PC-3 (cell line): ENCODE data around the gene CNTNAP2. TPM values are rescaled to one million over a fixed set of nuclear protein-coding genes. Genes with fewer than 3 reads are reported as not detected.

Experiments used
- ATAC-seq: fragments of 200-7000 bp; cut with Tn5 transposase; 2 replicates; pipeline ENCODE4 v1.9.1; 2020; ENCODE audit warnings: mild to moderate bottlenecking, moderate library complexity
- BruUV-seq: library from RNA; stranded (reverse); fragments of 400-500 nt; replicated peaks from 2 replicates; lab custom pipeline; 2021; lab: Mats Ljungman, UMichigan
- CTCF ChIA-PET: fragments of 300-600 bp; sonication (Branson Sonifier 250); formaldehyde crosslinking; loops from one replicate; lab custom pipeline; 2022; ENCODE audit warnings: antibody characterized with exemption; lab: Charles Lee
- POLR2A ChIA-PET: fragments of 300-600 bp; sonication (Branson Sonifier 250); formaldehyde crosslinking; loops from one replicate; lab custom pipeline; 2022; ENCODE audit warnings: antibody characterized with exemption; ENCODE audit not compliant: unreplicated experiment; lab: Charles Lee
- DNase-seq: peaks from one replicate; pipeline ENCODE4 v3.0.0-alpha.2; 2015
- H2AFZ ChIP-seq: fragments of 300-600 bp; sonication (generic); 2 replicates; pipeline ENCODE4 v1.6.0; 2016; ENCODE audit warnings: antibody characterized with exemption, low read length
- H3F3A ChIP-seq: fragments of 300-600 bp; sonication (generic); one replicate; pipeline ENCODE4 v1.6.0; 2017; ENCODE audit warnings: antibody characterized with exemption, low read length, control low read depth, mild to moderate bottlenecking; ENCODE audit not compliant: unreplicated experiment
- H3K27ac ChIP-seq: fragments of 300-600 bp; sonication (generic); 2 replicates; pipeline ENCODE4 v1.5.1; 2016; ENCODE audit warnings: mild to moderate bottlenecking, low read length
- H3K27me3 ChIP-seq: fragments of 300-600 bp; sonication (generic); 2 replicates; pipeline ENCODE4 v1.6.1; 2016; ENCODE audit warnings: low read length, mixed read lengths
- H3K36me3 ChIP-seq: fragments of 300-600 bp; sonication (generic); 2 replicates; pipeline ENCODE4 v1.6.1; 2016; ENCODE audit warnings: low read depth, mixed run types, low read length, mixed read lengths
- H3K4me1 ChIP-seq: fragments of 300-600 bp; sonication (generic); 2 replicates; pipeline ENCODE4 v1.5.1; 2016; ENCODE audit warnings: low read length; ENCODE audit not compliant: insufficient read depth
- H3K4me2 ChIP-seq: fragments of 300-600 bp; sonication (generic); 2 replicates; pipeline ENCODE4 v1.6.0; 2016; ENCODE audit warnings: low read length
- H3K4me3 ChIP-seq: fragments of 300-600 bp; sonication (generic); 2 replicates; pipeline ENCODE4 v1.5.1; 2016; ENCODE audit warnings: mild to moderate bottlenecking, low read length, mixed read lengths
- H3K79me2 ChIP-seq: fragments of 300-600 bp; sonication (generic); 2 replicates; pipeline ENCODE4 v1.6.1; 2017; ENCODE audit warnings: low read length, mixed read lengths
- H3K9ac ChIP-seq: fragments of 300-600 bp; sonication (generic); 2 replicates; pipeline ENCODE4 v1.6.0; 2016; ENCODE audit warnings: mild to moderate bottlenecking, low read length
- H3K9me2 ChIP-seq: fragments of 300-600 bp; sonication (generic); replicated peaks from 2 replicates; pipeline ENCODE4 v1.6.1; 2016; ENCODE audit warnings: mixed run types, low read length, mixed read lengths
- H3K9me3 ChIP-seq: fragments of 300-600 bp; sonication (generic); 2 replicates; pipeline ENCODE4 v1.6.1; 2016; ENCODE audit warnings: low read length, mixed read lengths
- H4K20me1 ChIP-seq: fragments of 300-600 bp; sonication (generic); 2 replicates; pipeline ENCODE4 v1.6.1; 2016; ENCODE audit warnings: low read length, mixed read lengths
- EZH2 ChIP-seq: fragments of 300-600 bp; sonication (generic); IDR thresholded peaks from one replicate; pipeline ENCODE4 v1.6.1; 2017; ENCODE audit warnings: antibody characterized with exemption, mild to moderate bottlenecking, low read length; ENCODE audit not compliant: unreplicated experiment
- EZH2phosphoT487 ChIP-seq: fragments of 300-600 bp; sonication (generic); IDR thresholded peaks from 2 replicates; pipeline ENCODE4 v1.6.1; 2018; ENCODE audit warnings: mild to moderate bottlenecking, antibody characterized with exemption, low read length, borderline replicate concordance
- intact Hi-C: fragments of 100-400 bp; cut with micrococcal nuclease; formaldehyde crosslinking; loops from 2 replicates; pipeline ENCODE4 v1.9.0; 2023
- total RNA-seq: library from RNA; depleted of rRNA; stranded (reverse); fragments of >200 nt; gene quantifications from 2 replicates; pipeline ENCODE4 v1.2.3, GENCODE V29; 2014
- TF ChIP-seq, protein P1 (sequence below): fragments of 300-600 bp; sonication (generic); conservative IDR thresholded peaks from 2 replicates; pipeline ENCODE4 v1.5.1; 2017; ENCODE audit warnings: antibody characterized with exemption, low read depth, mild to moderate bottlenecking, low read length

CNTNAP2 gene
- total RNA-seq, 1 experiment from 2014 or later = 1.5 TPM

DNA sequence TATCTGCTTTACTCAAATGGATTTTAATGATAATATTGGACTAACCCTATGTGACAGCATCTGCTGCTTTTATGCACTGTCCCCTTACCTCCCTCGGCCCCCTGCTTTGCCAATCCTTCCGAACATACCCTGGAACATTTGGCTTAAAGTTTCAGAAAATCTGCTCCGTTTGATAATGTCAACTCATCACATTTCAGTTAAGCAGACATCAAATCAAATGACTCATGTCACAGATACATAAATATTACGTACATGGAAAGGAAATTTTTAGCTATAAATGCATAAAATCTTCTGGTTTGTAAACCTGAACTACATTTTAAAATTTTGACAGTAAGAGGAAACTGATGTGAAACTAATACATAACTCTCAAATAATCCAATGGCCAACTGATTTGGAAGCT is 98.2 kb downstream of the CNTNAP2 start:
- Histone ChIP-seq H3K4me2 (no peak overlapping the region), H3K79me2 (no peaks in the 10 kb centered on the region), H3K4me3 (no peak overlapping the region), H3K9me3 (no peaks in the 10 kb centered on the region), H2AFZ (no peak overlapping the region), H3K9me2 (no peaks in the 10 kb centered on the region), H4K20me1 (no peaks in the 10 kb centered on the region), H3K27me3 (no peaks in the 10 kb centered on the region), H3K4me1 (peaks cover 13% of the 10 kb centered on the region; the same call in 1 of the 2 replicates), H3K27ac (no peak overlapping the region), H3F3A (no peaks in the 10 kb centered on the region), H3K9ac (no peak overlapping the region), H3K36me3 (no peaks in the 10 kb centered on the region)
- DNase-seq (no peak), ATAC-seq (no peak)
- CTCF ChIA-PET = no interaction called here
- POLR2A ChIA-PET = no interaction called here
- intact Hi-C loops = loop anchor here (5.0 kb wide), 1 partner anchor 88 kb away; no protein-coding TSS in a partner anchor
- no TSS peak for BruUV-seq
- TF ChIP-seq EZH2 (no peak), EZH2phosphoT487 (no peak)
- TF ChIP-seq, protein P1, sequence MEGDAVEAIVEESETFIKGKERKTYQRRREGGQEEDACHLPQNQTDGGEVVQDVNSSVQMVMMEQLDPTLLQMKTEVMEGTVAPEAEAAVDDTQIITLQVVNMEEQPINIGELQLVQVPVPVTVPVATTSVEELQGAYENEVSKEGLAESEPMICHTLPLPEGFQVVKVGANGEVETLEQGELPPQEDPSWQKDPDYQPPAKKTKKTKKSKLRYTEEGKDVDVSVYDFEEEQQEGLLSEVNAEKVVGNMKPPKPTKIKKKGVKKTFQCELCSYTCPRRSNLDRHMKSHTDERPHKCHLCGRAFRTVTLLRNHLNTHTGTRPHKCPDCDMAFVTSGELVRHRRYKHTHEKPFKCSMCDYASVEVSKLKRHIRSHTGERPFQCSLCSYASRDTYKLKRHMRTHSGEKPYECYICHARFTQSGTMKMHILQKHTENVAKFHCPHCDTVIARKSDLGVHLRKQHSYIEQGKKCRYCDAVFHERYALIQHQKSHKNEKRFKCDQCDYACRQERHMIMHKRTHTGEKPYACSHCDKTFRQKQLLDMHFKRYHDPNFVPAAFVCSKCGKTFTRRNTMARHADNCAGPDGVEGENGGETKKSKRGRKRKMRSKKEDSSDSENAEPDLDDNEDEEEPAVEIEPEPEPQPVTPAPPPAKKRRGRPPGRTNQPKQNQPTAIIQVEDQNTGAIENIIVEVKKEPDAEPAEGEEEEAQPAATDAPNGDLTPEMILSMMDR = no peak

DNA sequence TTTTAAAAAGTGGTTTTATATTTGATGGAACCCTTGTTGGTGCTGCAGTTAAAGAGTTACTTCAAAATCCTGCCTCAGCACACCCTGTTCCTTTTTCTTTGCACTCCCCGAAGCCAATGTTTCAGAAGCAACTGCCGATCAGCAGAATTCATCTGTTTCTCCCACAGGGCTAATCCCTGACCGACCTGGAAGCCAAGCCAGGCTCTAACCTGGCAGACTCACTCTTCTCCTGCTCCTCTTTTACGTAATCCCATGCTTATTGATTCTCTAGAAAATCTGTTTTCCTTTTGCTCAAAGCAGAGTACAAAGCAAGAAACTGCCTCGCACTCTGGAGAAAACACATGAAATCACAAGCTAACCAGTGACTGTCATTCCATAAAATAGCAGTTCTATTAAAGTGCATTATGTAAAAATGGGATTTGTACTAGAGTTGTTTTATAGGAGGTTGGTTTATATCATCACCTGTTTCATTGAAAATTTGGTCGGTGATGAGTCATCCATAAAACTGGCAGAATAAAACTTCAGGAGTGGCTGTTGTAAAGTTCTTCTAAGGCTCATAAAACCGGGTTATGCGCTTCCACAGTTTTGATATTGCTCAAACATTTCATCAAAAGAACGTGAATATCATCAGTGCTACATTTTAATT is 99.9 kb downstream of the CNTNAP2 start:
- TF ChIP-seq, protein P1 = no peak
- TF ChIP-seq EZH2phosphoT487 (no peak), EZH2 (no peak)
- ATAC-seq = peak; percentile 84
- BruUV-seq = no TSS peak

DNA sequence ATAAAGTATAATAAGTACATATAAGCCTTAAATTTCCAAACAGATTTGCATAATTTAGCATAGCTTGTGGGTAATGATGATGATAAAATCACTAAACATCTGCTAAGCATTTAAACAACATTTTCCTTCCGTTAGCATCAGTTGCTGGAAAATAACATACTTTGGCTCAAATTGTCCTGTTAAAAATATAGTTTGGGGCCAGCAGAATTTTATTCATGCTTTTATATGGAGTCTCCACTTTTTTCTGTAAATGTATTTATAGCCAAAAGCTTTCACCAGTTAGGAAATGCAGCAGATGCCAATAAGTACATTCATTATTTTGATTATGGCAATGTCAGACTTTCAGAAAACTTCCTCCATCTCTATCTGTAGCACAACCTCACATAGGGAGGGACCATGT is 107.2 kb downstream of the CNTNAP2 start:
- no peaks in the 10 kb centered on the region for H3K27me3 ChIP-seq
- no peak overlapping the region for H3K27ac ChIP-seq
- TF ChIP-seq EZH2phosphoT487 (no peak), EZH2 (no peak)
- TF ChIP-seq, protein P1 = no peak
- POLR2A ChIA-PET = no interaction called here
- H4K20me1 ChIP-seq = no peaks in the 10 kb centered on the region
- intact Hi-C loops = no loop called here
- H3K9me2 ChIP-seq = no peaks in the 10 kb centered on the region
- H3K4me3 ChIP-seq = no peak overlapping the region
- ATAC-seq = no peak
- H3K4me1 ChIP-seq = no peaks in the 10 kb centered on the region
- no peak overlapping the region for H2AFZ ChIP-seq
- H3K79me2 ChIP-seq = no peaks in the 10 kb centered on the region
- DNase-seq = no peak
- BruUV-seq = no TSS peak
- H3F3A ChIP-seq = no peaks in the 10 kb centered on the region
- no peak overlapping the region for H3K9ac ChIP-seq
- H3K36me3 ChIP-seq = no peaks in the 10 kb centered on the region
- no peak overlapping the region for H3K4me2 ChIP-seq
- CTCF ChIA-PET = no interaction called here
- H3K9me3 ChIP-seq = no peaks in the 10 kb centered on the region

More for the DNA sequence above, 99.9 kb downstream of the CNTNAP2 start:
- ChIA-PET CTCF (no interaction called here), POLR2A (no interaction called here)
- no peaks in the 10 kb centered on the region for H3F3A ChIP-seq
- H3K79me2 ChIP-seq = no peaks in the 10 kb centered on the region
- H3K27ac ChIP-seq = peak overlapping the region; percentile 53
- DNase-seq = peak; percentile 53
- H3K27me3 ChIP-seq = no peaks in the 10 kb centered on the region
- no peaks in the 10 kb centered on the region for H3K36me3 ChIP-seq
- no peak overlapping the region for H2AFZ ChIP-seq
- H3K9ac ChIP-seq = no peak overlapping the region
- peaks cover 13% of the 10 kb centered on the region; the same call in 1 of the 2 replicates for H3K4me1 ChIP-seq
- H4K20me1 ChIP-seq = no peaks in the 10 kb centered on the region
- intact Hi-C loops = loop anchor here (1.0 to 5.0 kb wide), 3 partner anchors 89 to 514 kb away; no protein-coding TSS in a partner anchor
- H3K9me3 ChIP-seq = no peaks in the 10 kb centered on the region
- H3K4me2 ChIP-seq = peak overlapping the region; percentile 70
- peak overlapping the region; percentile 48 for H3K4me3 ChIP-seq
- no peaks in the 10 kb centered on the region for H3K9me2 ChIP-seq
